PC-3 (cell line): ENCODE measurements around the gene ALCAM.

Experiments
- EZH2phosphoT487 ChIP-seq: fragments of 300-600 bp; sonication (generic); IDR thresholded peaks from 2 replicates; pipeline ENCODE4 v1.6.1; 2018; ENCODE audit warnings: mild to moderate bottlenecking, antibody characterized with exemption, low read length, borderline replicate concordance
- TF ChIP-seq, protein P1 (sequence below): fragments of 300-600 bp; sonication (generic); conservative IDR thresholded peaks from 2 replicates; pipeline ENCODE4 v1.5.1; 2017; ENCODE audit warnings: antibody characterized with exemption, low read depth, mild to moderate bottlenecking, low read length

DNA sequence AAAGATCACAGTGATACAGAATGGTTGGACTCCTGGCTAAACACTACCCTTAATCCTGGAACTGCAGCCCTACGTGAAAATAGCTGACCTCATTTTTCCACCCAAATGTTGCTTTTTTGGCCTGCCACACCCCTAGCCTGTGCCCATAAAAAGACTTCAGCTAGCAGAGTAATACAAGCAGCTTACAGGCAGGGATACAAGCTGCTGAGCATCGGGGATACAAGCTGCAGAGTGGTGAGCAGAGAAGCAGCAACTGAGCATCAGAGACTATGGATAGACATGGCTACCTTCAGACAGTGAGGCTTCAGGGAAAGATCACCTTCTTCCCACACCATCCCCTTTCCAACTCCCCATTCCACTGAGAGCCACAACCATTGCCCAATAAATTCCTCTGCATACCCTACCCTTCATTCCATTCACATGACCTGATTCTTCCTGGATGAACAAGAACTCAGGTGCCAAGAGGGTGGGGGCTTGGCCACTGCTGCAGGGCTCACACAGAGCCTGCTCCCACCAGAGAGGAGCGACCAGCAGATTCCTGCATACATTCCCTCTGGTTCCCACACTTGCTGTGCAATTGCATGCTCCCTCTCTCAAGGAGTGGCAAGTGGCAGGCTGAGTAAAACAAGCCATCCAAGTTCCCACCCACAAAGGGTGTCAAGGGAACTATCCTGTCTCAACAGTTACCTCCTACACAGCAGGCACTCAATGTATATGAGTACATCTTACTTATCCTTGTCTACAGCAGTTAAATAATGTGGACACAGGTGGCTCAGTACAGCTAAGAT is 217.5 kb downstream of the ALCAM start:
- TF ChIP-seq, protein P1, sequence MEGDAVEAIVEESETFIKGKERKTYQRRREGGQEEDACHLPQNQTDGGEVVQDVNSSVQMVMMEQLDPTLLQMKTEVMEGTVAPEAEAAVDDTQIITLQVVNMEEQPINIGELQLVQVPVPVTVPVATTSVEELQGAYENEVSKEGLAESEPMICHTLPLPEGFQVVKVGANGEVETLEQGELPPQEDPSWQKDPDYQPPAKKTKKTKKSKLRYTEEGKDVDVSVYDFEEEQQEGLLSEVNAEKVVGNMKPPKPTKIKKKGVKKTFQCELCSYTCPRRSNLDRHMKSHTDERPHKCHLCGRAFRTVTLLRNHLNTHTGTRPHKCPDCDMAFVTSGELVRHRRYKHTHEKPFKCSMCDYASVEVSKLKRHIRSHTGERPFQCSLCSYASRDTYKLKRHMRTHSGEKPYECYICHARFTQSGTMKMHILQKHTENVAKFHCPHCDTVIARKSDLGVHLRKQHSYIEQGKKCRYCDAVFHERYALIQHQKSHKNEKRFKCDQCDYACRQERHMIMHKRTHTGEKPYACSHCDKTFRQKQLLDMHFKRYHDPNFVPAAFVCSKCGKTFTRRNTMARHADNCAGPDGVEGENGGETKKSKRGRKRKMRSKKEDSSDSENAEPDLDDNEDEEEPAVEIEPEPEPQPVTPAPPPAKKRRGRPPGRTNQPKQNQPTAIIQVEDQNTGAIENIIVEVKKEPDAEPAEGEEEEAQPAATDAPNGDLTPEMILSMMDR, result no peak
- TF ChIP-seq EZH2phosphoT487, result no peak
